ENCODE results near the gene CFAP54.
"Not testable (repeated sequence)": the region's sequence is repeated elsewhere in the genome, so short reads cannot be mapped to it uniquely, and the experiment has no call there.

CFAP54 gene

DNA sequence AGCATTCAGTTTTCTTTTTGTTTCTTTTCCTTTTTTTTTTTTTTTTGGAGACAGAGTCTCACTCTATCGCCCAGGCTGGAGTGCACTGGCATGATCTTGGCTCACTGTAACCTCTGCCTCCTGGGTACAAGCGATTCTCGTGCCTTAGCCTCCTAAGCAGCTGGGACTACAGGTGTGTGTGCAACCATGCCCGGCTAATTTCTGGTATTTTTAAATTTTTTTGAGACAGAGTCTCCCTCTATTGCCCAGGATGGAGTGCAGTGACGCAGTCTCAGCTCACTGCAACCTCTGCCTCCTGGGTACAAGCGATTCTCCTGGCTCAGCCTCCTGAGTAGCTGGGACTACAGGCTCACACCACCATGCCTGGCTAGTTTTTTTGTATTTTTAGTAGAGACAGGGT lies 30.1 kb upstream of the CFAP54 start:
- not testable (repeated sequence) for H3K9ac ChIP-seq (ENCODE audit: low read length); H2AK5ac ChIP-seq (ENCODE audit: low read length); H3K36me3 ChIP-seq (ENCODE audit: control insufficient read depth in 1 of 2, insufficient read depth in 2 of 2, low read length in 2 of 2); H3K27me3 ChIP-seq (ENCODE audit: insufficient read depth, low read length); H3K9me3 ChIP-seq (ENCODE audit: insufficient read depth, low read depth, low read length); H4K91ac ChIP-seq (ENCODE audit: low read depth, low read length); H2BK120ac ChIP-seq (ENCODE audit: insufficient read depth, low read length, poor library complexity); H3K23ac ChIP-seq (ENCODE audit: low read length); H4K12ac ChIP-seq (ENCODE audit: low read depth, low read length); H4K8ac ChIP-seq (ENCODE audit: low read depth, low read length); H3K79me1 ChIP-seq (ENCODE audit: low read length); H3K18ac ChIP-seq (ENCODE audit: low read length); H2BK12ac ChIP-seq (ENCODE audit: low read length); H3K14ac ChIP-seq (ENCODE audit: low read length); H3K4ac ChIP-seq (ENCODE audit: low read depth, low read length); H3K4me3 ChIP-seq (ENCODE audit: low read depth, low read length); H2BK5ac ChIP-seq (ENCODE audit: low read depth, low read length, poor library complexity); H2AFZ ChIP-seq (ENCODE audit: insufficient read depth, low read length, poor library complexity); H3K4me1 ChIP-seq (ENCODE audit: control insufficient read depth in 1 of 2, insufficient read depth in 2 of 2, low read length in 2 of 2); H3K27ac ChIP-seq (ENCODE audit: low read depth, low read length); H3K4me2 ChIP-seq (ENCODE audit: low read length); H3K79me2 ChIP-seq (ENCODE audit: control insufficient read depth, insufficient read depth, low read length, poor library complexity)
- DNase-seq, result peak; percentile 69 to 88
- WGBS (ENCODE audit: extremely low coverage, insufficient coverage, insufficient read length), result no CpG with 5 or more reads among the region's 6 CpGs

GRCh38 chr12:96462571-96463280 lies 26.7 kb upstream of the CFAP54 start:
- DNase-seq, result no peak
- H2BK12ac ChIP-seq (ENCODE audit: low read length), result no peak overlapping the region
- no peak overlapping the region for H3K23ac ChIP-seq (ENCODE audit: low read length)
- no peaks in the 10 kb centered on the region for H3K79me2 ChIP-seq (ENCODE audit: control insufficient read depth, insufficient read depth, low read length, poor library complexity)
- H2BK120ac ChIP-seq (ENCODE audit: insufficient read depth, low read length, poor library complexity), result no peak overlapping the region
- no CpG with 5 or more reads among the region's 7 CpGs for WGBS (ENCODE audit: extremely low coverage, insufficient coverage, insufficient read length)
- H3K4me3 ChIP-seq (ENCODE audit: low read depth, low read length), result no peak overlapping the region
- H3K14ac ChIP-seq (ENCODE audit: low read length), result no peak overlapping the region
- H4K8ac ChIP-seq (ENCODE audit: low read depth, low read length), result no peak overlapping the region
- no peak overlapping the region for H3K9ac ChIP-seq (ENCODE audit: low read length)
- no peak overlapping the region for H3K4me2 ChIP-seq (ENCODE audit: low read length)
- no peaks in the 10 kb centered on the region for H3K79me1 ChIP-seq (ENCODE audit: low read length)
- peaks cover 0 to 3% of the 10 kb centered on the region in 2 experiments for H3K4me1 ChIP-seq (ENCODE audit: control insufficient read depth in 1 of 2, insufficient read depth in 2 of 2, low read length in 2 of 2)
- H3K4ac ChIP-seq (ENCODE audit: low read depth, low read length), result no peak overlapping the region
- no peaks in the 10 kb centered on the region for H3K36me3 ChIP-seq (ENCODE audit: control insufficient read depth in 1 of 2, insufficient read depth in 2 of 2, low read length in 2 of 2)
- no peaks in the 10 kb centered on the region for H3K9me3 ChIP-seq (ENCODE audit: insufficient read depth, low read depth, low read length)
- no peak overlapping the region for H4K12ac ChIP-seq (ENCODE audit: low read depth, low read length)
- H2AFZ ChIP-seq (ENCODE audit: insufficient read depth, low read length, poor library complexity), result no peak overlapping the region
- no peaks in the 10 kb centered on the region for H3K27me3 ChIP-seq (ENCODE audit: insufficient read depth, low read length)
- no peak overlapping the region for H4K91ac ChIP-seq (ENCODE audit: low read depth, low read length)
- H2AK5ac ChIP-seq (ENCODE audit: low read length), result no peak overlapping the region
- H3K18ac ChIP-seq (ENCODE audit: low read length), result no peak overlapping the region
- H2BK5ac ChIP-seq (ENCODE audit: low read depth, low read length, poor library complexity), result no peak overlapping the region
- no peak overlapping the region for H3K27ac ChIP-seq (ENCODE audit: low read depth, low read length)

DNA sequence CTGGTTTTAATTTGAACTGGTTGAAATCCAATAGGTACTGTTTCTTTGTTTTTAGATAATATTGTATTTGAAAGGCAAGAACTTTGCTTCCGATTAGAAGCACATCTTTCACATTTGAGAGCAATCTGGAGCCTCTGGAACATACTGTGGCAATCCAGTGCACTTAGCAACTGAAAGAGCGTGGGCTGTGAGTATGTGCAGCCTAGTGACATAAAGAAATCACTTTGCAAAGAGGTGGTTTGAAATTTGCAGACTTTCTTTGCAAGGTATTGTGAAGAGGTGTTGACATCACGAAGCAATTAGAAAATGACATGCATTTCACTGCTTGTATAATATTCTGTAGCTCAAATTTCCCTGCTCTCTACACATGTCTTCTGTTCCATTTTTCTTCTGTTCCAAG lies 23.5 kb upstream of the CFAP54 start:
- WGBS (ENCODE audit: extremely low coverage, insufficient coverage, insufficient read length), result no CpG with 5 or more reads among the region's 3 CpGs

GRCh38 chr12:96466939-96467751 lies 22.2 kb upstream of the CFAP54 start:
- no peak overlapping the region for H4K12ac ChIP-seq (ENCODE audit: low read depth, low read length)
- H2BK120ac ChIP-seq (ENCODE audit: insufficient read depth, low read length, poor library complexity), result no peak overlapping the region
- no peak overlapping the region for H2AFZ ChIP-seq (ENCODE audit: insufficient read depth, low read length, poor library complexity)
- no peak overlapping the region for H3K4ac ChIP-seq (ENCODE audit: low read depth, low read length)
- peaks cover 0 to 3% of the 10 kb centered on the region in 2 experiments for H3K4me1 ChIP-seq (ENCODE audit: control insufficient read depth in 1 of 2, insufficient read depth in 2 of 2, low read length in 2 of 2)
- no peak overlapping the region for H3K4me3 ChIP-seq (ENCODE audit: low read depth, low read length)
- no peaks in the 10 kb centered on the region for H3K27me3 ChIP-seq (ENCODE audit: insufficient read depth, low read length)
- no peaks in the 10 kb centered on the region for H3K9me3 ChIP-seq (ENCODE audit: insufficient read depth, low read depth, low read length)
- no CpG with 5 or more reads among the region's 3 CpGs for WGBS (ENCODE audit: extremely low coverage, insufficient coverage, insufficient read length)
- H3K27ac ChIP-seq (ENCODE audit: low read depth, low read length), result no peak overlapping the region
- H3K14ac ChIP-seq (ENCODE audit: low read length), result no peak overlapping the region
- H3K79me2 ChIP-seq (ENCODE audit: control insufficient read depth, insufficient read depth, low read length, poor library complexity), result no peaks in the 10 kb centered on the region
- H3K18ac ChIP-seq (ENCODE audit: low read length), result no peak overlapping the region
- H3K4me2 ChIP-seq (ENCODE audit: low read length), result no peak overlapping the region
- H3K36me3 ChIP-seq (ENCODE audit: control insufficient read depth in 1 of 2, insufficient read depth in 2 of 2, low read length in 2 of 2), result no peaks in the 10 kb centered on the region
- H4K91ac ChIP-seq (ENCODE audit: low read depth, low read length), result no peak overlapping the region
- H3K79me1 ChIP-seq (ENCODE audit: low read length), result no peaks in the 10 kb centered on the region
- peak; percentile 79 to 98 for DNase-seq
- no peak overlapping the region for H2BK5ac ChIP-seq (ENCODE audit: low read depth, low read length, poor library complexity)
- no peak overlapping the region for H2BK12ac ChIP-seq (ENCODE audit: low read length)
- H3K23ac ChIP-seq (ENCODE audit: low read length), result no peak overlapping the region
- no peak overlapping the region for H2AK5ac ChIP-seq (ENCODE audit: low read length)
- H3K9ac ChIP-seq (ENCODE audit: low read length), result no peak overlapping the region
- H4K8ac ChIP-seq (ENCODE audit: low read depth, low read length), result no peak overlapping the region

More for the DNA sequence above, 23.5 kb upstream of the CFAP54 start:
- H3K9me3 ChIP-seq (ENCODE audit: insufficient read depth, low read depth, low read length), result no peaks in the 10 kb centered on the region
- no peak overlapping the region for H2BK120ac ChIP-seq (ENCODE audit: insufficient read depth, low read length, poor library complexity)
- H3K4ac ChIP-seq (ENCODE audit: low read depth, low read length), result no peak overlapping the region
- H3K23ac ChIP-seq (ENCODE audit: low read length), result no peak overlapping the region
- no peaks in the 10 kb centered on the region for H3K79me2 ChIP-seq (ENCODE audit: control insufficient read depth, insufficient read depth, low read length, poor library complexity)
- no peak overlapping the region for H3K4me3 ChIP-seq (ENCODE audit: low read depth, low read length)
- no peaks in the 10 kb centered on the region for H3K36me3 ChIP-seq (ENCODE audit: control insufficient read depth in 1 of 2, insufficient read depth in 2 of 2, low read length in 2 of 2)
- H4K12ac ChIP-seq (ENCODE audit: low read depth, low read length), result no peak overlapping the region
- DNase-seq, result no peak
- no peak overlapping the region for H3K9ac ChIP-seq (ENCODE audit: low read length)
- no peak overlapping the region for H3K18ac ChIP-seq (ENCODE audit: low read length)
- peaks cover 0 to 3% of the 10 kb centered on the region in 2 experiments for H3K4me1 ChIP-seq (ENCODE audit: control insufficient read depth in 1 of 2, insufficient read depth in 2 of 2, low read length in 2 of 2)
- no peak overlapping the region for H2BK12ac ChIP-seq (ENCODE audit: low read length)
- no peak overlapping the region for H4K8ac ChIP-seq (ENCODE audit: low read depth, low read length)
- H3K27me3 ChIP-seq (ENCODE audit: insufficient read depth, low read length), result no peaks in the 10 kb centered on the region
- no peak overlapping the region for H4K91ac ChIP-seq (ENCODE audit: low read depth, low read length)
- H2AK5ac ChIP-seq (ENCODE audit: low read length), result no peak overlapping the region
- H3K4me2 ChIP-seq (ENCODE audit: low read length), result no peak overlapping the region
- H3K27ac ChIP-seq (ENCODE audit: low read depth, low read length), result no peak overlapping the region
- H3K14ac ChIP-seq (ENCODE audit: low read length), result no peak overlapping the region
- H2AFZ ChIP-seq (ENCODE audit: insufficient read depth, low read length, poor library complexity), result no peak overlapping the region
- H3K79me1 ChIP-seq (ENCODE audit: low read length), result no peaks in the 10 kb centered on the region
- no peak overlapping the region for H2BK5ac ChIP-seq (ENCODE audit: low read depth, low read length, poor library complexity)

Data from trophoblast cell (in vitro differentiated cells and primary cell).